Ishikawa (cell line): ENCODE results near the gene CEP104.

Source experiments
- CEBPB ChIP-seq: IDR thresholded peaks from 2 replicates; pipeline ENCODE4 v1.6.1; 2012
- CREB1 ChIP-seq: IDR thresholded peaks from 2 replicates; pipeline ENCODE4 v1.6.1; 2012; ENCODE audit warnings: low read depth
- EGR1 ChIP-seq: IDR thresholded peaks from 2 replicates; pipeline ENCODE4 v1.6.1; 2012
- EP300 ChIP-seq: IDR thresholded peaks from 2 replicates; pipeline ENCODE4 v1.6.1; 2012; ENCODE audit warnings: borderline replicate concordance
- FOXM1 ChIP-seq: IDR thresholded peaks from 2 replicates; pipeline ENCODE4 v1.6.1; 2012; ENCODE audit warnings: low read depth, borderline replicate concordance
- MAX ChIP-seq: IDR thresholded peaks from 2 replicates; pipeline ENCODE4 v1.6.1; 2012
- NFIC ChIP-seq: IDR thresholded peaks from 2 replicates; pipeline ENCODE4 v1.6.1; 2012
- RAD21 ChIP-seq: IDR thresholded peaks from 2 replicates; pipeline ENCODE4 v1.6.1; 2012; ENCODE audit warnings: low read depth
- REST ChIP-seq: IDR thresholded peaks from 2 replicates; pipeline ENCODE4 v1.6.1; 2012; ENCODE audit warnings: low read depth, mild to moderate bottlenecking
- TAF1 ChIP-seq: IDR thresholded peaks from 2 replicates; pipeline ENCODE4 v1.6.1; 2012; ENCODE audit warnings: low read depth, mild to moderate bottlenecking
- TCF12 ChIP-seq: IDR thresholded peaks from 2 replicates; pipeline ENCODE4 v1.6.1; 2012; ENCODE audit warnings: low read depth
- TEAD4 ChIP-seq: IDR thresholded peaks from 2 replicates; pipeline ENCODE4 v1.6.1; 2012
- USF1 ChIP-seq: IDR thresholded peaks from 2 replicates; pipeline ENCODE4 v1.6.1; 2012
- YY1 ChIP-seq: IDR thresholded peaks from 2 replicates; pipeline ENCODE4 v1.6.1; 2012; ENCODE audit warnings: low read depth
- ZBTB7A ChIP-seq: IDR thresholded peaks from 2 replicates; pipeline ENCODE4 v1.6.1; 2012; ENCODE audit warnings: low read depth

CEP104 gene

GRCh38 chr1:3892748-3893147, 35.7 kb upstream of the CEP104 start:
- TF ChIP-seq EP300 (no peak), USF1 (no peak), NFIC (no peak), FOXM1 (no peak), TAF1 (no peak), YY1 (no peak), CEBPB (no peak), REST (no peak), ZBTB7A (no peak), CREB1 (no peak), EGR1 (no peak), RAD21 (no peak), TCF12 (no peak), TEAD4 (no peak), MAX (no peak)

DNA sequence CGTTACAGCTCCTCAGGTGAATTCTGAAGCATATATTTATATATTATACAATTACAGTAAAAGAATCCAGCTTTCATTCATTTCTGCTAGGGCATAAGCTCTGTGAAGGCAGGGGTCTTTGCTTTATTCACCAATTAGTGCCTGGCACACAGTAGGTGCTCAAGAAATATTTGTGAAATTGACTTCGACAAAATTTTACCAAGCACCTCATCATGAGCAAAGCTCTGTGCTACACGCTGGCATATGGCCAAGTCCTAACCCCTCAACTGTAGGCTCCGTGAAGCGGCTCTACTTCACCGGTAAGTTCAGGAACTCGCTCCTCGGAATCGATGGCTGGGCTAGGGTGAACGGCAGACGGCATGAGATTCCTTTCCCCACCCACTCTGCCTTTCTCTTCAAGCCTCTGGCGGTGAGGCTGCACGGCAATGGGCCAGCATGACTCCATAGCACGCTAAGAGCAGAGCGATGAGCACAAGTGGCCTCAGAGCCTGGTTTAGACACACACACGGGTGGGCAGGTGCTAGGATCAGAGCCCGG, 34.4 kb upstream of the CEP104 start:
- TF ChIP-seq NFIC (0 out of 2 replicates have a peak, but pooled peaks have one; percentile 13), CEBPB (no peak)

- TF ChIP-seq FOXM1 = no peak
- no peak for TF ChIP-seq CREB1
- no peak for TF ChIP-seq NFIC
- no peak for TF ChIP-seq ZBTB7A
- no peak for TF ChIP-seq YY1
- TF ChIP-seq USF1 = no peak
- no peak for TF ChIP-seq MAX
- TF ChIP-seq TCF12 = no peak
These were observed 33.6 kb upstream of the CEP104 start for GRCh38 chr1:3890389-3891328.

GRCh38 chr1:3889936-3890335, 32.9 kb upstream of the CEP104 start:
- TF ChIP-seq YY1 = no peak

DNA sequence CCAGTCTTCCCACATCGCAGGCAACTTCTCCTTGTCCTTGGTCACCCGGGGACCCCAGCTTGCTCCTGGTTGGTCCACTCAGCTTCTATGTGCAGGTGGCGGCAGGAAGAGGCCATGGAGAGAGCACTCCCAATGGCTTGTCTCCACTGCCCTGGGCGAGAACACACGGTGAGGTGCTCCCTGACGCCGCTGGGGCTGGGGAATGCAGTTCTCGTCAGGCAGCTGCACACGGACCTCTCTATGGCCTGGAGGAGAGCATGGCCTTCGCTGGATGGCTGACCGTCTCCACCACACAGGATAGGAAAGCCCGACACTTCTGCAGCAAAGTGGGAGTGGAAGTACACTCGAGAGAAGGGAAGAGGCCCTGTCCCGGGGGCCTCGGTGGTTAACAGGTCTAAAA, 31.3 kb upstream of the CEP104 start:
- no peak for TF ChIP-seq REST
- TF ChIP-seq USF1 = no peak
- TF ChIP-seq NFIC = no peak
- no peak for TF ChIP-seq ZBTB7A
- no peak for TF ChIP-seq CEBPB
- no peak for TF ChIP-seq YY1
- TF ChIP-seq TAF1 = no peak

- no peak for TF ChIP-seq CREB1
- no peak for TF ChIP-seq EP300
- no peak for TF ChIP-seq MAX
- no peak for TF ChIP-seq CEBPB
- no peak for TF ChIP-seq TAF1
- no peak for TF ChIP-seq YY1
These were observed 29.7 kb upstream of the CEP104 start for GRCh38 chr1:3886691-3887090.
